Mucosa of stomach (tissue), 1 donor: Measurements from ENCODE around the gene CD74.
"Not testable (repeated sequence)": the region's sequence is repeated elsewhere in the genome, so short reads cannot be mapped to it uniquely, and the experiment has no call there.

Source experiments
- H3K27me3 ChIP-seq: one replicate; pipeline ENCODE4 v1.7.0; 2013; ENCODE audit warnings: mild to moderate bottlenecking, low read length; ENCODE audit not compliant: control insufficient read depth, insufficient read depth
- H3K36me3 ChIP-seq: one replicate; pipeline ENCODE4 v1.7.0; 2013; ENCODE audit warnings: low read length; ENCODE audit not compliant: control insufficient read depth, insufficient read depth
- H3K4me1 ChIP-seq: one replicate; pipeline ENCODE4 v1.7.0; 2013; ENCODE audit warnings: mild to moderate bottlenecking, low read length; ENCODE audit not compliant: control insufficient read depth, insufficient read depth
- H3K4me3 ChIP-seq: one replicate; pipeline ENCODE4 v1.7.0; 2013; ENCODE audit warnings: low read length
- H3K9ac ChIP-seq: one replicate; pipeline ENCODE4 v1.7.0; 2013; ENCODE audit warnings: mild to moderate bottlenecking, low read length, moderate library complexity
- H3K9me3 ChIP-seq: one replicate; pipeline ENCODE4 v1.7.0; 2013; ENCODE audit warnings: mild to moderate bottlenecking, low read length, moderate library complexity; ENCODE audit not compliant: control insufficient read depth
- donor health status: Pancreatic carcinoma.

Gene CD74

DNA sequence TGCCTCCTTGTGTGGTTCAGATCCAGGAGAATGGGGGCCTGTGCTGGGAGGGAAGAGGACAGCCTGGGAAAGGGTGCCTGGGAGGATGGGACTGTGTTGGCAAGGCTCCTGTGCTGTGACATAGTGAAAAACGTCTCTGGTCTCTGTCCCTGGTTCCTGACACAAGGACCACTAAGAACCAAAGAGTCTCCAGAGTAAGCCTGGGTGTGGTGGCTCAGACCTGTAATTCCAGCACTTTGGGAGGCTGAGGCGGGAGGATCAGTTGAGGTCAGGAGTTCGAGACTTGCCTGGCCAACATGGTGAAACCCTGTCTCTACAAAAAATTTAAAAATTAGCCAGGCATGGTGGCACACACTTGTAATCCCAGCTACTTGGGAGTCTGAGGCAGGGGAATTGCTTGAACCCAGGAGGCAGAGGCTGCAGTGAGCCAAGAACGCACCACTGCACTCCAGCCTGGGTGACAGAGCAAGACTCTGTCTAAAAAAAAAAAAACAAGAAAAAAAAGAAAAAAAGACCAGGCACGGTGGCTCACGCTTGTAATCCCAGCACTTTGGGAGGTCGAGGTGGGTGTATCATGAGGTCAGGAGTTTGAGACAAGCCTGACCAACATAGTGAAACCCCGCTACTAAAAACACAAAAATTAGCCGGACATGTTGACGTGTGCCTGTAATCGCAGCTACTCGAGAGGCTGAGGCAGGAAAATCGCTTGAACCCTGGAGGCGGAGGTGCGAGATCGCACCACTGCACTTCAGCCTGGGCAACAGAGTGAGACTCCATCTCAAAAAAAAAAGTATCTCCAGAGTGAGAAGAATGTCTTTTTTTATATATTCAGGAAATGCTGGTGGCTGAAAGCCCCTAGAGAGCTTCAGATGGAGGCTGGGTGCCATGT is 1.4 kb upstream of the CD74 start:
- H3K4me1 ChIP-seq: peaks cover 26% of the 10 kb centered on the region
- H3K27me3 ChIP-seq, H3K4me3 ChIP-seq, H3K9me3 ChIP-seq, H3K36me3 ChIP-seq: not testable (repeated sequence)
- H3K9ac ChIP-seq: peak overlapping the region; percentile 83

GRCh38 chr5:150413176-150413901 is 629 bp upstream of the CD74 start:
- Histone ChIP-seq H3K27me3 (no peaks in the 10 kb centered on the region), H3K4me1 (peaks cover 26% of the 10 kb centered on the region), H3K4me3 (peak overlapping the region; percentile 89), H3K9ac (peak overlapping the region; percentile 83), H3K9me3 (no peaks in the 10 kb centered on the region), H3K36me3 (no peaks in the 10 kb centered on the region)

- H3K9ac ChIP-seq: peak overlapping the region; percentile 83
- no peaks in the 10 kb centered on the region for H3K36me3 ChIP-seq
- H3K4me3 ChIP-seq: peak overlapping the region; percentile 20
- H3K4me1 ChIP-seq: peaks cover 29% of the 10 kb centered on the region
- H3K9me3 ChIP-seq: no peaks in the 10 kb centered on the region
- no peaks in the 10 kb centered on the region for H3K27me3 ChIP-seq
These were observed 1.3 kb downstream of the CD74 start for GRCh38 chr5:150411245-150411979.

GRCh38 chr5:150410524-150411244 is 2.0 kb downstream of the CD74 start:
- peaks cover 29% of the 10 kb centered on the region for H3K4me1 ChIP-seq
- peak overlapping the region; percentile 83 for H3K9ac ChIP-seq
- H3K4me3 ChIP-seq: peak overlapping the region; percentile 20

DNA sequence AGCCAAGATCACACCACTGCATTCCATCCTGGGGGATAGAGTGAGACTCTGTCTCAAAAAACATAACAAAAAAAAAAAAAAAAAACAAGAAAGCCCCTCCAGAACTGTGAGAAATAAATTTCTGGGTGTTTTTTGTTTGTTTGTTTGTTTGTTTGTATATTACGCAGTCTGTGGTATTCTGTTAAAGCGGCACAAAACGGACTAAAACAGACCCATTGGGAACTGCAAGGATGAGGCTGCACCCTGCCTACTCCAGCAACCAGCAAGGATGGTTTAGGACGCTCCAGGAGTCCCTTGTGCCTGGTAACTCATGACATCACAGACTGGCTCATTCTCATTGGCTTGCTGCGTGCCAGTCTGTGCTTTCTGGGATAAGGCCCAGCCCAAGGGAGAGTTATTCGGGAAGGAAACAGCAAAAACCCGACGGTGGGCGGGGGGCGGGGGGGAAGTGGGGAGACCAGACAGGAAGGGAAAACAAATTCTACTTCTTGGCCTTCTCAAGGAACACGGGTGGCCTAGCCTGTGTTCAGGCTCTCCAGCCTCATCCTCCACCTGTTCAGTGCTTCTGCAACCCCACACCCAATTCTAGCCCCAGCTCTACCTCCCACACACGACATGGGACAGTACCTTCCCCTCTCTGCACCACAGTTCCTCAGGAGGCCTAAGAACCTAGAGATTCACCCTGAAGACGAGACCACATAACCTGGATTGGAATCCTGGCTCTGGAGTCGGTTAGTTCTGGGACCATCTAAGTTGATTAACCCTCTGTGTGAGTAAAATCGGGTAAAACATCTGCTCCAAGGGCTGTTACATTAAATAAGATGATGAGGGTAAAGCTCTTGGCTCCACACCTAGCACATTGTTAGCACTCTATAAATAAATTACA is 2.8 kb downstream of the CD74 start:
- H3K9me3 ChIP-seq: no peaks in the 10 kb centered on the region
- peak overlapping the region; percentile 83 for H3K9ac ChIP-seq
- peak overlapping the region; percentile 20 for H3K4me3 ChIP-seq
- peaks cover 4% of the 10 kb centered on the region for H3K36me3 ChIP-seq
- peaks cover 29% of the 10 kb centered on the region for H3K4me1 ChIP-seq
- no peaks in the 10 kb centered on the region for H3K27me3 ChIP-seq

More at GRCh38 chr5:150410524-150411244, 2.0 kb downstream of the CD74 start:
- H3K36me3 ChIP-seq: peaks cover 4% of the 10 kb centered on the region
- H3K9me3 ChIP-seq: no peaks in the 10 kb centered on the region
- H3K27me3 ChIP-seq: no peaks in the 10 kb centered on the region

- H3K4me3 ChIP-seq: no peak overlapping the region
- H3K27me3 ChIP-seq: no peaks in the 10 kb centered on the region
- peaks cover 26% of the 10 kb centered on the region for H3K4me1 ChIP-seq
- H3K9me3 ChIP-seq: no peaks in the 10 kb centered on the region
- H3K36me3 ChIP-seq: peaks cover 9% of the 10 kb centered on the region
- H3K9ac ChIP-seq: peak overlapping the region; percentile 24
These were observed 4.3 kb downstream of the CD74 start for GRCh38 chr5:150408231-150408943.

DNA sequence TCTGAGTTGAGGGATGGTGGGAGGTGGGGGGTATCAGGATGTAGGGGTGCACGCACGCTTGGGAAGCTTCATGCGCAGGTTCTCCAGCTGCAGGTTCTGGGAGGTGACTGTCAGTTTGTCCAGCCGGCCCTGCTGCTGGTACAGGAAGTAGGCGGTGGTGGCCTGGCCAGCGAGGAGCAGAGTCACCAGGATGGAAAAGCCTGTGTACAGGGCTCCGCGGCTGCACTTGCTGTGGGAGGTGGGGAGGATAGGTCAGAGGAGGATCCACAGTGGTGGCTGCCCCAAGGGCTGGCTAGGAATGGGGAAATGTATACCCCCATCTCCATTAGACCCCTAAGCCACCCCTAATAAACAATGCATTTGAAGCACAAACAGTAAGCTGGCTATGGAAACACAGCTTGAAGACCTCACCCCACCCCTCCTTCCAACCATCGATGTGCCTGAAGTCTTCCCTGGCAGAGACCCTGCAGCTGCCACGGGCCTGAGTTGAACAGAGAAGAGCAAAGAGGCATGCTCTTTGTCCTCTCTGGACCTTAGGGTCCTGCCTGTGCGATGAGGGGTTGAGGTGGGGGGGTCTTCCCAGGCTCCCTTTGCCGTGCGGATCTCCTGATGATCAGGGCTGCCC is 5.5 kb downstream of the CD74 start:
- H3K27me3 ChIP-seq: no peaks in the 10 kb centered on the region
- H3K4me1 ChIP-seq: peaks cover 20% of the 10 kb centered on the region
- H3K9me3 ChIP-seq: no peaks in the 10 kb centered on the region
- no peak overlapping the region for H3K4me3 ChIP-seq
- H3K36me3 ChIP-seq: peaks cover 9% of the 10 kb centered on the region
- no peak overlapping the region for H3K9ac ChIP-seq

GRCh38 chr5:150406723-150407095 is 6.0 kb downstream of the CD74 start:
- Histone ChIP-seq H3K36me3 (peaks cover 9% of the 10 kb centered on the region), H3K4me1 (peaks cover 20% of the 10 kb centered on the region), H3K4me3 (no peak overlapping the region), H3K9me3 (no peaks in the 10 kb centered on the region), H3K9ac (no peak overlapping the region), H3K27me3 (no peaks in the 10 kb centered on the region)

GRCh38 chr5:150406103-150406722 is 6.5 kb downstream of the CD74 start:
- Histone ChIP-seq H3K4me3 (no peak overlapping the region), H3K9me3 (no peaks in the 10 kb centered on the region), H3K27me3 (no peaks in the 10 kb centered on the region), H3K36me3 (peaks cover 9% of the 10 kb centered on the region), H3K9ac (no peak overlapping the region), H3K4me1 (peaks cover 17% of the 10 kb centered on the region)
